Parathyroid adenoma (tissue), 2 donors: ENCODE data around the gene JOSD1.
A peak's percentile ranks its signal among the peaks of the same experiment; 100 is the strongest.

Experiments used
- H2AFZ ChIP-seq: fragments of 300-600 bp; sonication (generic); one replicate; pipeline ENCODE4 v1.7.0; 2017; ENCODE audit warnings: antibody characterized with exemption, mild to moderate bottlenecking
- H3K27ac ChIP-seq: fragments of 300-600 bp; sonication (generic); one replicate; pipeline ENCODE4 v1.7.0; 2017
- H3K27me3 ChIP-seq: fragments of 300-600 bp; sonication (generic); one replicate; pipeline ENCODE4 v1.7.0; 2017; ENCODE audit warnings: low read length; ENCODE audit not compliant: control insufficient read depth, insufficient read depth
- H3K36me3 ChIP-seq: fragments of 300-600 bp; sonication (generic); one replicate; pipeline ENCODE4 v1.7.0; 2017; ENCODE audit warnings: low read length; ENCODE audit not compliant: control insufficient read depth, insufficient read depth
- H3K4me1 ChIP-seq: fragments of 300-600 bp; sonication (generic); one replicate; pipeline ENCODE4 v1.7.0; 2017; ENCODE audit warnings: control low read depth
- H3K4me2 ChIP-seq: fragments of 300-600 bp; sonication (generic); one replicate; pipeline ENCODE4 v1.7.0; 2017; ENCODE audit warnings: low read length
- H3K4me3 ChIP-seq: fragments of 300-600 bp; sonication (generic); one replicate; pipeline ENCODE4 v1.7.0; 2017; ENCODE audit warnings: low read depth, low read length
- H3K79me2 ChIP-seq: fragments of 300-600 bp; sonication (generic); one replicate; pipeline ENCODE4 v1.7.0; 2017; ENCODE audit warnings: control low read depth
- H3K9ac ChIP-seq: fragments of 300-600 bp; sonication (generic); one replicate; pipeline ENCODE4 v1.7.0; 2017; ENCODE audit warnings: mild to moderate bottlenecking
- H3K9me3 ChIP-seq: fragments of 300-600 bp; sonication (generic); one replicate; pipeline ENCODE4 v1.7.0; 2017; ENCODE audit warnings: low read length; ENCODE audit not compliant: control insufficient read depth
- CTCF ChIP-seq: fragments of 300-600 bp; sonication (generic); IDR thresholded peaks from one replicate; pipeline ENCODE4 v1.7.0; 2017; ENCODE audit warnings: antibody characterized with exemption, mild to moderate bottlenecking
- donor health status: primary hyperparathyroidism.

The JOSD1 gene

GRCh38 chr22:38700789-38701628 is at the start of gene JOSD1:
TSS of gene JOSD1 (minus strand) at chr22:38700943. CDS start at chr22:38699987, 956 bp downstream.
- H3K4me2 ChIP-seq = peak within 1 kb of the TSS; percentile 99
- H3K27ac ChIP-seq = peak within 1 kb of the TSS; percentile 85
- H3K36me3 ChIP-seq = no peaks in the 10 kb centered on the region
- no peaks in the 10 kb centered on the region for H3K9me3 ChIP-seq
- H3K4me1 ChIP-seq = peaks cover 18% of the 10 kb centered on the region
- peak within 1 kb of the TSS; percentile 92 for H2AFZ ChIP-seq
- H3K4me3 ChIP-seq = peak within 1 kb of the TSS; percentile 87
- H3K27me3 ChIP-seq = no peaks in the 10 kb centered on the region
- H3K9ac ChIP-seq = peak within 1 kb of the TSS; percentile 46
- H3K79me2 ChIP-seq = peaks cover 8% of the 10 kb centered on the region
- TF ChIP-seq CTCF = no peak

- Histone ChIP-seq H3K36me3 (no peaks in the 10 kb centered on the region), H2AFZ (no peak overlapping the region), H3K4me2 (no peak overlapping the region), H3K4me3 (no peak overlapping the region), H3K4me1 (no peaks in the 10 kb centered on the region), H3K27me3 (no peaks in the 10 kb centered on the region), H3K27ac (no peak overlapping the region), H3K9ac (no peak overlapping the region), H3K79me2 (no peaks in the 10 kb centered on the region), H3K9me3 (no peaks in the 10 kb centered on the region)
- no peak for TF ChIP-seq CTCF
Observed at GRCh38 chr22:38750104-38750503, 49.4 kb upstream of the JOSD1 start.

DNA sequence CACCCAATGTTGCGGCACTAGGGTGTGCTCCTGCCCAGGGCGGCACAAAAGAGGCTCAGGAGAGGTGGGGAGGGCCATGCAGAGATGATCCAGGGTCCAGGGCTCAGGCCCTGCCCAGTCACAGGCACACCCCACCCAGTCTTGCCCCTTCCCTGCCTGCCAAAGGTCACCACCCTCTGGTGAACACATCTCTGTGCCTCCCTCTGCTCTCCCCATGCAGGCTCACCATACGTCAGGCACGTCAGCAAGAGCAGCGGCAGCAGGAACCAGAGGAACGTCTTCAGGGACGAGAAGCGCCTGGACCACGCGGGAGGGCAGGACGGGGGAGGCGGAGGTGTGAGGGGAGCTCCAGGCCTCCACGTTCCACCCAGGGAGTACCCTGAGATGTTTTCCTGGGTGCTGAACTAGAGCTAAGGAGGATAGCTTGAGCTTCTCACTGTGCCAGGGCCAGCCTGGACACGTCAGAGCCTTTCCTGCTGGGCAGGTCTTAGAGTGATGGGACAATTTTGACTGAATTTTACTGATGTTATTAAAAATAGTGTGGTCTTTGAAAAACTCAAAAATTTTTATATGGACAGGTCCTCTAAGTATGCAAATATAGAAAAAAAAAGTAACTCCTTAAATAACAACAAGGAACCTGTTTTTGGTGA is 47.9 kb upstream of the JOSD1 start:
- no peak for TF ChIP-seq CTCF
- Histone ChIP-seq H3K27ac (no peak overlapping the region), H3K9ac (no peak overlapping the region), H3K4me1 (no peaks in the 10 kb centered on the region), H3K4me2 (no peak overlapping the region), H3K27me3 (no peaks in the 10 kb centered on the region), H3K4me3 (no peak overlapping the region), H2AFZ (no peak overlapping the region), H3K9me3 (no peaks in the 10 kb centered on the region), H3K36me3 (no peaks in the 10 kb centered on the region), H3K79me2 (no peaks in the 10 kb centered on the region)

DNA sequence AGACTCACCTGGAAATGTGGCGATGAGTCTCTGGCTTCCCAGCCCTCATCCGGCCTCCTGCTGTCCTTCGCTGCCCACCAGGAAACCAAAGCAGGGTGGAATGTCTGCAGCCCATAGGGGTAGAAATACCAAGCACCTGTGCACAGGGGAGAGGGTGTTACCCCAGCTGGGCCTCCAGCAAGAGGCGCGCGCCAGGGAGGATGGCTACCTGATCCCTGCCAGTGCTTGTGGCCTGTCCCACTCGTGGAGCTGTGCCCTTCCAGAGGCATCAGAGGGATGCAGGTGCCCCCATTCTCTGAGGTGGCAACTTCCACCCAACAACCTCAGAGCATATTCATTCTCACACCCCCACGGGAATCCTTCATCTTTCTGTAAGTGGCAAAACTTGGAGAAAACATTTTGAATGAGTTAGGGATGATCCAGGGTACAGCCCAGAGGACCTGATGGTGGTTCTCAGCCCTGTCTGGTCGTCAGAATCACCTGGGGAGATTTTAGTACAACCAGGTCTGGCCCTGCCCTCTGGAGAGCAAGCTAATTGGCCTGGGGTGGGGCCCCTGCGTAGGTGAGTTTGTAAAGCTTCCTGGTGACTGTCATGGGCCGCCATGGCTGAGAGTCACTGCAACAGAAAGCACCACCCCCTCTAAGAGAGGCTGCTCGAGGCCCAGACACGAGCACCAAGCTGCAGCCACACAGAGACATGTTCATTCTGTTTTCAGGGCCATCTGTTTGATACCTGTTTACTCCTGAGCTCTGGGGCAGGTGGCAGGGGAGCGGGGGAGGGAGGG is 45.1 kb upstream of the JOSD1 start:
- Histone ChIP-seq H3K27me3 (no peaks in the 10 kb centered on the region), H3K27ac (no peak overlapping the region), H3K4me1 (no peaks in the 10 kb centered on the region), H3K36me3 (no peaks in the 10 kb centered on the region), H3K9me3 (no peaks in the 10 kb centered on the region), H3K9ac (no peak overlapping the region), H3K4me3 (no peak overlapping the region), H3K79me2 (no peaks in the 10 kb centered on the region), H2AFZ (no peak overlapping the region), H3K4me2 (no peak overlapping the region)
- TF ChIP-seq CTCF = no peak
